Hepatocyte (in vitro differentiated cells): ENCODE results near the gene DCAF8L2.

Source experiments
- CTCF ChIP-seq: fragments of 200-600 bp; sonication (generic); IDR thresholded peaks from 2 replicates; pipeline ENCODE4 v1.5.1; 2016; ENCODE audit warnings: antibody characterized with exemption, mild to moderate bottlenecking; ENCODE audit not compliant: poor library complexity
- EZH2 ChIP-seq: fragments of 200-600 bp; sonication (generic); IDR thresholded peaks from 2 replicates; pipeline ENCODE4 v1.6.1; 2016; ENCODE audit warnings: antibody characterized with exemption, mild to moderate bottlenecking, borderline replicate concordance
- EZH2phosphoT487 ChIP-seq: fragments of 200-600 bp; sonication (generic); IDR thresholded peaks from one replicate; pipeline ENCODE4 v1.6.1; 2018; ENCODE audit warnings: antibody characterized with exemption, mild to moderate bottlenecking, low read depth, moderate library complexity; ENCODE audit not compliant: unreplicated experiment, severe bottlenecking

DNA sequence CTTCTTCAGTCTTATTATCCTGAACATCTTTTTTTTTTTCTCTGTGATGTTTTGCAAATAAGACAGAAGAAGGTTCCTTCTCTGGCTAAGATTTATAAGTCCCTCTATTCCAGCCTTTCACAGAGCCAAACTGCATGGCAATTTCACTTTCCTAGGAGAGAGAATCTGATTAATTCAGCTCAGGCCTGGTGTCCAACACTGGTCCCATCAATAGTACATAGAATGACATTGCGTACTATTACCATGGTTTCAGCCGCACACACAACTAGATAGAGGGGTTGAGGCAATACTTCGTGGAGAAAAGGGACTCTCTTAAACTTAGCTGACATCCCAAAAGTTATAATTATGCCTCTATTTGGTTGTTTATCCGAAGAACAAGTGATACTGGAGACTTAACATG, 18.5 kb downstream of the DCAF8L2 start:
- TF ChIP-seq CTCF (no peak), EZH2phosphoT487 (no peak), EZH2 (no peak)
